Stimulated activated naive CD8-positive, alpha-beta T cell treated with anti-CD3 and anti-CD28 coated beads, Interleukin-15, amount 100 ng/mL, for 72 hours (primary cell): ENCODE results near the gene EMILIN2.
A peak's percentile ranks its signal among the peaks of the same experiment; 100 is the strongest.
"Not testable (repeated sequence)": the region's sequence is repeated elsewhere in the genome, so short reads cannot be mapped to it uniquely, and the experiment has no call there.

Experiments used
- ATAC-seq: fragments of 150-1000 bp; cut with Tn5 transposase; 2 replicates; pipeline ENCODE4 v1.10.0; 2021; ENCODE audit warnings: mild to moderate bottlenecking, moderate library complexity
- DNase-seq, 2 donors: peaks; one replicate each; pipeline ENCODE4 v3.0.0; 2021 to 2022
- H3K27ac Mint-ChIP-seq, 2 donors: one replicate each; pipeline ENCODE4 v1.8.0; 2022; ENCODE audit warnings: mild to moderate bottlenecking in 2 of 2, mixed read lengths in 2 of 2, moderate library complexity in 2 of 2
- H3K27me3 Mint-ChIP-seq: one replicate; pipeline ENCODE4 v1.8.0; 2022; ENCODE audit warnings: mixed read lengths
- H3K4me1 Mint-ChIP-seq: one replicate; pipeline ENCODE4 v1.8.0; 2022; ENCODE audit warnings: mild to moderate bottlenecking, mixed read lengths
- H3K4me3 Mint-ChIP-seq, 2 donors: one replicate each; pipeline ENCODE4 v1.8.0; 2022; ENCODE audit warnings: mild to moderate bottlenecking in 2 of 2, mixed read lengths in 2 of 2, moderate library complexity in 1 of 2
- H3K9me3 Mint-ChIP-seq, 2 donors: one replicate each; pipeline ENCODE4 v1.8.0; 2022; ENCODE audit warnings: mixed read lengths in 2 of 2

EMILIN2 gene

DNA sequence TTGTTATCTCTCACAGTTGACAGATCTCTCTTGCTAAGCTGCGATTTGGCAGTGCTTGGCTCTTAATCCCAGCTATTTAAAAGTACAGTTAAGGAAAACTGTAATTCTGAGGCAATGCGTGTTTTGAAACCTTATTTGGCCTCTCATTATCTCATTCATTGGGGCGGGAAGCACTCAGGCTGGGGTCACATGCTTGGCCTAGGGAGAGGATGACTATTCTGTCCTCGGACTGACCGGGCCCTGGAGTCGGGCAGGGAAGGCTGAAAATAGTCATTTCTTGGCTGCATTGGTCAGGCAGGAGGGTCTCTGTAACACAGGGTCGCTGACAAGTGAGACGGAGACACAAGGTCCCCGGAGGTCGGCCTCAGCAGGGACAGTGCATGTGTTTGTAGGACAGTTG lies 20.2 kb upstream of the EMILIN2 start:
- DNase-seq (no peak), ATAC-seq (no peak)
- Mint-ChIP-seq H3K27me3 (no peaks in the 10 kb centered on the region), H3K27ac (no peak overlapping the region), H3K4me3 (no peak overlapping the region), H3K4me1 (no peaks in the 10 kb centered on the region), H3K9me3 (no peaks in the 10 kb centered on the region)

DNA sequence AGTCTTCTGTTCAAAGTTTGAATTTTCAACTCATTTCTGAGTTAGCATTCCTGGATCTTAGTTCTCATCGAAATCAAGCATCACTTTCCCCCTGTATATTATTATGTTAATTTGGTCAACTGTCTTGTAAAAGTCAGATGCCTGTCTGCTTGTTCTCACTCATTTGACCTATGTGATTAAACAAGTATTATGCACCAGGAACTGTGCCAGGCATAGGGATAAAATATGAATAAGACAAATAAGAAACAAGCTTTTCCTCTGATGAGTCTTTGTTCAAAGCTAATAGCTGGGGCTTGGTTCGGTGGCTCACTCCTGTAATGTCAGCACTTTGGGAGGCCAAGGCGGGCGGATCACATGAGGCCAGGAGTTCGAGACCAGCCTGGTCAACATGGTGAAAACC lies 19.7 kb upstream of the EMILIN2 start:
- Mint-ChIP-seq H3K9me3 (no peaks in the 10 kb centered on the region), H3K4me1 (no peaks in the 10 kb centered on the region), H3K4me3 (no peak overlapping the region), H3K27me3 (no peaks in the 10 kb centered on the region), H3K27ac (no peak overlapping the region)
- ATAC-seq (no peak), DNase-seq (no peak)

DNA sequence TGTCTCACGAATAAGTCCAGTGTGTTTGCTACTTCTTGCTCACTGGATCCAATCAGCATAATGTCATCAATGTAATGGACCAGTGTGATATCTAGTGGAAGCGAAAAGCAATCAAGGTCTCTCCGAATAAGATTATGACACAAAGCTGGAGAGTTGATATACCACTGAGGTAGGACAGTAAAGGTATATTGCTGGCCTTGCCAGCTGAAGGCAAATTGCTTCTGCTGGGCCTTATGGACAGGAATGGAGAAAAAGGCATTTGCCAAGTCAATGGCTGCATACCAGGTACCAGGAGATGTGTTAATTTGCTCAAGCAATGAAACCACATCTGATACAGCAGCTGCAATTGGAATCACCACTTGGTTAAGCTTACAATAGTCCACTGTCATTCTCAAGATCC lies 10.7 kb upstream of the EMILIN2 start:
- H3K9me3 Mint-ChIP-seq, result peaks cover 4 to 19% of the 10 kb centered on the region in 2 donors
- ATAC-seq, result not testable (repeated sequence)

DNA sequence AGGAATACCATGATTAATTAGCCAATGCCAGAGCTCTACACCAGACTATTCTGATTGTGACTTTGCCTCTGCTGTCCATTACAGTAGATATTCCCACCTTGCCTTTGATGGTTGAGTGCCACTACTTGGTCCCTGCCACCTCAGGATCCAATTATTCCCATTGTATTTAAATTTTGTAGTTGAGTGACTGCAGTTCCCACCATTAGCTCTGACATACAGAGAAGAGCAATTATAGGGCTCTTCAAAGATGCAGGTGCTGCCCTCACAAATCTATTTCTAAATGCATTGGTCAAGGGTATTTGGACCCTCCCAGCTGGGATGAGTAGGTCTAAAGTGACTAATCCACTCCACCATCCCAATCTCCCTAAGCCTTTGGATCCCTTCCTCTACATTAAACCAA lies 9.5 kb upstream of the EMILIN2 start:
- H3K9me3 Mint-ChIP-seq, result peaks cover 4 to 19% of the 10 kb centered on the region in 2 donors
- not testable (repeated sequence) for H3K27ac Mint-ChIP-seq, ATAC-seq, H3K27me3 Mint-ChIP-seq, H3K4me3 Mint-ChIP-seq, DNase-seq, H3K4me1 Mint-ChIP-seq

More for the DNA sequence above, 10.7 kb upstream of the EMILIN2 start:
- not testable (repeated sequence) for DNase-seq, H3K27me3 Mint-ChIP-seq, H3K4me1 Mint-ChIP-seq, H3K4me3 Mint-ChIP-seq, H3K27ac Mint-ChIP-seq

GRCh38 chr18:2839202-2839601 lies 7.6 kb upstream of the EMILIN2 start:
- ATAC-seq (no peak), DNase-seq (no peak)
- Mint-ChIP-seq H3K4me3 (no peak overlapping the region), H3K27me3 (peaks cover 6% of the 10 kb centered on the region), H3K9me3 (peaks cover 4 to 19% of the 10 kb centered on the region in 2 donors), H3K4me1 (no peaks in the 10 kb centered on the region), H3K27ac (no peak overlapping the region)

DNA sequence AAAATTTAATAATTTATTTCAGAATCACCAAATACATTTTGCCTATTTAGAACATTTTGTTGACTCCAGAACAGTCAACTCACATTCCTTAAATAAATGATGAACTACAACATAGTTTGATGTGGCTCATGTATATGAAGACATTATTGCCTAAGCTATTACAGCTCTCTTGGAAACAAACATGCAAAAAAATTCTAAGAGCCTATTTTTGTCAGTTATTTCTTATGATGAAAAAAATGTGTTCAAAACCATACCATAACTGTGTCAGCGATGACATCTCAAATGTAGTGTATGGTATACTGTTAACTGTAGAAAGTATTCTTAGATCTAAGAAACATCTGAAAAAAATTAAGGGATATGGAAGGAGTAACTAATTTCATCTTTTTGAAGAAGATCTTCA lies 6.3 kb upstream of the EMILIN2 start:
- DNase-seq (no peak), ATAC-seq (no peak)
- peaks cover 4 to 19% of the 10 kb centered on the region in 2 donors for H3K9me3 Mint-ChIP-seq
- no peak overlapping the region for H3K27ac Mint-ChIP-seq
- H3K4me1 Mint-ChIP-seq, result no peaks in the 10 kb centered on the region
- no peak overlapping the region for H3K4me3 Mint-ChIP-seq
- peaks cover 18% of the 10 kb centered on the region for H3K27me3 Mint-ChIP-seq

DNA sequence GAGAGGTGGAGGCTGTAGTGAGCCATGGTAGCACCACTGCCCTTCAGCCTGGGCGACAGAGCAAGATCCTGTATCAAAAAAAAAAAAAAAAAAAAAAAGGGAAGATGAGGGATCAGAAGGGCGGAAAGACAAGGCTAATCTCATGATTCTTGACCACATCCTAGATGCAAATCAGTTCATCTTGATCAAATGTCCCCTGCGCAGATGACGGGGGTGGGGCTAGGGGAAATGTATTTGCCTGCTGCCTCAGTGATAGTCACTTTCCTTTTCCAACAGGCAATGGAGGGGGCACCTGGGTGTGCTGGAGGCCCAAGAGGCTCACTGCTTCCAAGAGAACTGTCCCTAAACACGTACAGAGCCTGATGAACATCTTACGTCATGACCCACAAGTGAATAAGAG lies 3.7 kb upstream of the EMILIN2 start:
- Mint-ChIP-seq H3K4me3 (no peak overlapping the region), H3K27me3 (peaks cover 37% of the 10 kb centered on the region), H3K4me1 (peaks cover 18% of the 10 kb centered on the region), H3K27ac (no peak overlapping the region), H3K9me3 (peaks cover 4 to 9% of the 10 kb centered on the region in 2 donors)
- ATAC-seq (no peak), DNase-seq (no peak)

DNA sequence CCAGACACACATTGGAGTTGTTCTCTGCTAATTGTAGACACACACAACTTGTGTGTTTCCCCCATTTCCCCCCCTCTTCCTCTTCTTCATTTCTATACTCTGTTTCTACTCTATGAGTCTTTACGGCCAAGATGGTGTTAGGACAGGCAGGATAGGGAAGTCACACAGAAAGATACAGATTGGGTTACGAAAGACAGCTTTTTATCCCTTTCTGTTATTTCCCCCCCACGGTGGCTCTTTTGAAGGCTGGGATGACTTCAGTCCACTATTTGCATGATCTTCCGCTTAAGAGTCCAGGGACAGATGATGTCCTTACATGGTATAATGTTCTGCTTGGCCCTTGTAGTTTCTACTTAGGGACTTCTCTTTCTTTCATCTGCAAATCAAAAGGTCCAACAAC lies 1.6 kb upstream of the EMILIN2 start:
- Mint-ChIP-seq H3K27me3 (peaks cover 54% of the 10 kb centered on the region), H3K27ac (no peak overlapping the region), H3K4me3 (no peak overlapping the region), H3K9me3 (no peaks in the 10 kb centered on the region), H3K4me1 (peaks cover 27% of the 10 kb centered on the region)
- DNase-seq (no peak), ATAC-seq (no peak)

DNA sequence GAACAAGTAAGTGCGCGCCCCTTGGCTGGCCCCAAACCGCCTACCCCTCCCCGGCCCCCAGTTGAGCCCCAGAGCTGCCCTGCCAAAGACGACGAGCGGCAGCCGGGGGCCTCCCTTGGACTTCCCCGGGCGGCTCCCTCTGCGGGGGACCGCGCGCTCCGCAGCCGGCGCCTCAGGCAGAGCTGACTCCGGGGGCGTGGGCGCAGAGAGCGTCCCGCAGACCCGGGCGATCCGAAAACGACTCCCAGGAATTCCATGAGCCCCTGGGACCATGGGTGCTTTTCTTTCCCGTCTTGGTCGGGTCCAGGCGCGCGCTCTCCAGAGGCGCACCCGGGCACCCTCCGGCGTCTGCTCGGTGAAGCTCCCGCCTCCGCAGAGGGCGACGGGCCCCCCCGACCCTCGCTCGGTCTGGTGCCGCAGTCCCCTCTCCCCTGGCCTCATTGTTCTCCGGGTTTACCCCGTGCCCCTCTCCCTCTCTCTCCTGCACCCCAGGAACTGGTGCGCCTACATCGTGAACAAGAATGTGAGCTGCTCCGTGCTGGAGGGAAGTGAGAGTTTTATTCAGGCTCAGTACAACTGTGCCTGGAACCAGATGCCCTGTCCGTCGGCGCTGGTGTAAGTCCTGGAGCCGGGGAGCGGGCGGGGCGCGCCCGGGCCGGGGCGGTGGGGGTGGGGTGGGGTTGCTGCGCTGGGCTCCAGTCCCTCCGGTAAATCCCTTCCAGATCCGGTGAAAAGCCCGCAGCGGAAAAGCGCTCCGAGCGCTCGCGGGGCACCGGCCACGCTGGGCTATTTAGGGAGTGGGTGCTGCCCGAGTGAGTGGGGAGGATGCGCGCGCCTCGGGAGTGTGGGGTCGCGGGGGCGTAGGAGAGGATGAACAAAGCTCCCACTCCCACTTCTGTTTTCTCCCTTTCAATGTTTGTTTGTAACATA lies 776 bp downstream of the EMILIN2 start:
- peak; percentile 80 for ATAC-seq
- DNase-seq, result peak; percentile 59 to 69
- Mint-ChIP-seq H3K4me1 (peaks cover 34% of the 10 kb centered on the region), H3K9me3 (no peaks in the 10 kb centered on the region), H3K27ac (peak overlapping the region in 1 of 2 donors; percentile 90), H3K27me3 (peaks cover 64% of the 10 kb centered on the region), H3K4me3 (peak overlapping the region; percentile 93 to 94)

GRCh38 chr18:2848247-2849246 lies 1.7 kb downstream of the EMILIN2 start:
- Mint-ChIP-seq H3K4me1 (peaks cover 34% of the 10 kb centered on the region), H3K27me3 (peaks cover 64% of the 10 kb centered on the region), H3K4me3 (peak overlapping the region; percentile 93 to 94), H3K27ac (peak overlapping the region in 1 of 2 donors; percentile 90), H3K9me3 (no peaks in the 10 kb centered on the region)
- ATAC-seq (no peak), DNase-seq (no peak)

- H3K27me3 Mint-ChIP-seq, result peaks cover 42% of the 10 kb centered on the region
- H3K4me3 Mint-ChIP-seq, result no peak overlapping the region
- no peak for DNase-seq
- H3K9me3 Mint-ChIP-seq, result no peaks in the 10 kb centered on the region
- ATAC-seq, result no peak
- H3K4me1 Mint-ChIP-seq, result peaks cover 32% of the 10 kb centered on the region
- H3K27ac Mint-ChIP-seq, result peak overlapping the region in 1 of 2 donors; percentile 54
Observed at GRCh38 chr18:2850816-2851215, 4.0 kb downstream of the EMILIN2 start.

- peaks cover 33% of the 10 kb centered on the region for H3K27me3 Mint-ChIP-seq
- peaks cover 27% of the 10 kb centered on the region for H3K4me1 Mint-ChIP-seq
- no peak overlapping the region for H3K4me3 Mint-ChIP-seq
- ATAC-seq (no peak), DNase-seq (no peak)
- no peaks in the 10 kb centered on the region for H3K9me3 Mint-ChIP-seq
- H3K27ac Mint-ChIP-seq, result no peak overlapping the region
Observed at GRCh38 chr18:2851771-2852170, 5.0 kb downstream of the EMILIN2 start.

GRCh38 chr18:2852460-2852859 lies 5.7 kb downstream of the EMILIN2 start:
- H3K27ac Mint-ChIP-seq, H3K4me3 Mint-ChIP-seq, ATAC-seq, DNase-seq, H3K9me3 Mint-ChIP-seq: not testable (repeated sequence)
- Mint-ChIP-seq H3K4me1 (peaks cover 29% of the 10 kb centered on the region), H3K27me3 (peaks cover 33% of the 10 kb centered on the region)

DNA sequence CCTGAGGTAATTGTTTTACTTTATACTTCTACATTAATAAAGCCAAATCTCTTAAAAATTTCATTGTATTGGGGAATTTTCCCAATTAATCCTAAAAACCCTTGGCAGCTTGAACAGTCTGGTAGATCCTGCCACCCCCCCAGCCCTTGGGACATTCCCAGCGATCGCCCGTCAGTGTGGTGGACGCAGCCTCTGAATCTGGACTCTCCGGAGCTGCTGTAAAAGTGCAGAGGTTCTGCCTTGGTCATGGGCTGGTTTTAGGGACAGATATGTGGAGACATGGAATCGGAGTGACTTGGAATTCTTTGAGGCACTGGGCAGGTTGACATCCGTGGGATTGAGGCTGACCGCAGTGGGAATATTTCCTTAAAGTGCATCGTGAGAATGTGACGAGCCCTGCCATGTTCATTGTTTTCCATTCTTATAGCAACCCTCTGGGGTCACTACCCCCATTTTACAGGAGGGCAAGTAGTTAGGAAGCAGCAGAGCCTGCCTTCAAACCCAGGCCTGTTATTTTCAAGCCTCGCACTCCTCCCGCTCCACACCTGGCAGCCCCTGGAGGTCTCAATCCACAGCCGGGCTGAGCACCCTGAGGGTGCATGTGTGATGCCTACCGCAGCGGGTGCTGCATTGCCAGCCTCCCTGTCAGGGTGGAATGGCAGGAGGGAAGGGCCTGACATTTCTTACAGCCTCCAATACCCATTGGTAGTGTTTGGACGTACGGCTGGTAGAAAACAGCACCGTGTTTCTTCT lies 6.5 kb downstream of the EMILIN2 start:
- DNase-seq, result no peak
- no peak for ATAC-seq
- Mint-ChIP-seq H3K27ac (no peak overlapping the region), H3K4me1 (peaks cover 23% of the 10 kb centered on the region), H3K4me3 (no peak overlapping the region), H3K27me3 (peaks cover 24% of the 10 kb centered on the region), H3K9me3 (no peaks in the 10 kb centered on the region)
